Transverse colon (tissue), 4 donors: ENCODE measurements around the gene GRAMD1C. TPM values are rescaled to one million over a fixed set of nuclear protein-coding genes. Genes with fewer than 3 reads are reported as not detected.

Source experiments
- DNase-seq: peaks from one replicate; pipeline ENCODE4 v3.0.0-alpha.2; 2019
- H3K27ac ChIP-seq, 4 donors: fragments of 200-600 bp; sonication (generic); 2 replicates each; pipeline ENCODE4 v1.5.1; 2016 to 2018; ENCODE audit warnings: inconsistent platforms in 4 of 4
- H3K27me3 ChIP-seq: fragments of 200-600 bp; sonication (generic); 2 replicates; pipeline ENCODE4 v1.5.1; 2017; ENCODE audit warnings: inconsistent platforms
- H3K36me3 ChIP-seq, 4 donors: fragments of 200-600 bp; sonication (generic); 2 replicates each; pipeline ENCODE4 v1.5.1; 2017 to 2019; ENCODE audit warnings: inconsistent platforms in 4 of 4
- H3K4me1 ChIP-seq, 4 donors: fragments of 200-600 bp; sonication (generic); 2 replicates each; pipeline ENCODE4 v1.5.1; 2017 to 2020; ENCODE audit warnings: inconsistent platforms in 4 of 4
- H3K4me3 ChIP-seq, 4 donors: fragments of 200-600 bp; sonication (generic); 1 replicate in 1 of 4; 2 replicates in 3 of 4; pipeline versions ENCODE4 v1.5.1 to v1.6.1; 2017 to 2019; ENCODE audit warnings: inconsistent platforms in 4 of 4
- H3K9me3 ChIP-seq, 2 donors: fragments of 200-600 bp; sonication (generic); 2 replicates each; pipeline ENCODE4 v1.5.1; 2017 to 2019; ENCODE audit warnings: inconsistent platforms in 2 of 2
- CTCF ChIP-seq, 5 experiments: fragments of 200-600 bp in 3 of 5; fragments of 450-650 bp in 2 of 5; sonication (generic) in 3 of 5; IDR thresholded peaks; 1 replicate in 2 of 5; 2 replicates in 3 of 5; pipeline ENCODE4 v1.5.1; 2016 to 2017; ENCODE audit warnings: antibody characterized with exemption in 5 of 5, inconsistent platforms in 3 of 5, mild to moderate bottlenecking in 2 of 5, moderate library complexity in 1 of 5
- EP300 ChIP-seq: sonication (generic); formaldehyde crosslinking; IDR thresholded peaks from one replicate; pipeline ENCODE4 v1.6.1; 2017; ENCODE audit warnings: antibody characterized with exemption, low read depth
- POLR2A ChIP-seq: fragments of 450-650 bp; IDR thresholded peaks from one replicate; pipeline ENCODE4 v1.6.1; 2016; ENCODE audit warnings: antibody characterized with exemption, mild to moderate bottlenecking, moderate library complexity
- POLR2AphosphoS5 ChIP-seq, 3 donors: sonication (generic); formaldehyde crosslinking; IDR thresholded peaks; one replicate each; pipeline ENCODE4 v1.6.1; 2016; ENCODE audit warnings: antibody characterized with exemption in 3 of 3
- WGBS, 2 donors: methylation state at CpG; one replicate each; pipeline ENCODE4 v1.1.5; 2018; ENCODE audit warnings: low coverage in 1 of 2; 5-methylcytosine and 5-hydroxymethylcytosine counted together
- in situ Hi-C, 4 donors: fragments of 200-750 bp; cut with MboI; loops; one replicate each; pipeline versions ENCODE4 v1.15.0 to v1.15.1; 2017; ENCODE audit warnings: low sequenced_read_pairs in 3 of 4, low pct_ligation_motif_present in 1 of 4, low pct_unique_long_range_greater_than_20kb in 1 of 4
- intact Hi-C: fragments of 100-400 bp; cut with DNase I; formaldehyde crosslinking; loops from one replicate; pipeline ENCODE4 v1.15.1; 2023; ENCODE audit warnings: low total_unique reads
- total RNA-seq, 4 donors: library from RNA; depleted of rRNA; stranded (reverse); fragments of >200 nt; gene quantifications; one replicate each; pipeline ENCODE4 v1.1.0, GENCODE V29; 2016

The GRAMD1C gene
- total RNA-seq, 4 donors from 2014 or later = 2.6 to 24.5 (median 13.3) TPM

- Histone ChIP-seq H3K27ac (no peak overlapping the region), H3K27me3 (no peaks in the 10 kb centered on the region), H3K4me3 (no peak overlapping the region), H3K36me3 (peaks cover 0 to 11% (median 0%) of the 10 kb centered on the region in 4 donors), H3K9me3 (no peaks in the 10 kb centered on the region), H3K4me1 (no peaks in the 10 kb centered on the region)
- WGBS, 2 donors = 38 to 75% methylated on average over 1 to 4 of the region's 4 CpGs
- no peak for TF ChIP-seq POLR2A
- no peak for TF ChIP-seq CTCF (IDR thresholded peaks at IDR 0.05)
- TF ChIP-seq POLR2AphosphoS5 (IDR thresholded peaks at IDR 0.05) = no peak
- no peak for TF ChIP-seq EP300
- DNase-seq = no peak
- in situ Hi-C loops = no loop called here
- intact Hi-C loops = no loop called here
These were observed 147.0 kb downstream of the GRAMD1C start for GRCh38 chr3:113985541-113985940.

Other genes starting within 250 kb of the GRAMD1C start
- gene USF3, start 142.1 kb upstream of the GRAMD1C start, total RNA-seq = 10 to 100 TPM; 23.1 to 33.2 (median 27.8) TPM
- 100 to 1,000 TPM in 2 of 4 donors, 10 to 100 TPM in 2; 55.7 to 116 (median 82.7) TPM for gene NAA50, start 92.5 kb upstream of the GRAMD1C start, total RNA-seq
- 10 to 100 TPM; 21.9 to 47.2 (median 33.3) TPM for gene ATP6V1A, start 91.8 kb upstream of the GRAMD1C start, total RNA-seq
- 10 to 100 TPM; 22.1 to 52.8 (median 42.6) TPM for gene ZDHHC23, start 109.2 kb downstream of the GRAMD1C start, total RNA-seq
- gene CCDC191, start 217.7 kb downstream of the GRAMD1C start, total RNA-seq = 10 to 100 TPM in 2 of 4 donors, 1 to 10 TPM in 2; 5.7 to 27.7 (median 11.7) TPM
- 10 to 100 TPM in 3 of 4 donors, 1 to 10 TPM in 1; 7.2 to 18.3 (median 14.7) TPM for gene QTRT2, start 217.9 kb downstream of the GRAMD1C start, total RNA-seq